Measurements from ENCODE around the gene IQSEC3. TPM values are rescaled to one million over a fixed set of nuclear protein-coding genes. Genes with fewer than 3 reads are reported as not detected.
"Not testable (repeated sequence)": the region's sequence is repeated elsewhere in the genome, so short reads cannot be mapped to it uniquely, and the experiment has no call there.

The IQSEC3 gene
- total RNA-seq, 2 experiments from 2014 or later: not detected

- CTCF ChIA-PET; DNase-seq; H3K36me3 Mint-ChIP-seq (ENCODE audit: low read depth); intact Hi-C loops (cut with DNase I, micrococcal nuclease); H3K4me3 Mint-ChIP-seq; H3K27ac Mint-ChIP-seq; POLR2A ChIA-PET; H3K9me3 Mint-ChIP-seq (ENCODE audit: low read depth); H3K4me1 Mint-ChIP-seq; ATAC-seq: not testable (repeated sequence)
- H3K27me3 Mint-ChIP-seq: peaks cover 19% of the 10 kb centered on the region
Observed at GRCh38 chr12:44352-44751, 22.2 kb upstream of the IQSEC3 start.

GRCh38 chr12:45235-45990 is 21.2 kb upstream of the IQSEC3 start:
- not testable (repeated sequence) for ATAC-seq

GRCh38 chr12:45991-46358 is 20.6 kb upstream of the IQSEC3 start:
- H3K27ac Mint-ChIP-seq; H3K4me1 Mint-ChIP-seq; intact Hi-C loops (cut with DNase I, micrococcal nuclease); H3K36me3 Mint-ChIP-seq (ENCODE audit: low read depth); H3K9me3 Mint-ChIP-seq (ENCODE audit: low read depth); POLR2A ChIA-PET; ATAC-seq; CTCF ChIA-PET; H3K4me3 Mint-ChIP-seq; DNase-seq: not testable (repeated sequence)
- H3K27me3 Mint-ChIP-seq: peaks cover 19% of the 10 kb centered on the region

More at GRCh38 chr12:45235-45990, 21.2 kb upstream of the IQSEC3 start:
- H3K36me3 Mint-ChIP-seq (ENCODE audit: low read depth); POLR2A ChIA-PET; CTCF ChIA-PET; H3K4me1 Mint-ChIP-seq; intact Hi-C loops (cut with DNase I, micrococcal nuclease); H3K4me3 Mint-ChIP-seq; H3K9me3 Mint-ChIP-seq (ENCODE audit: low read depth); DNase-seq; H3K27ac Mint-ChIP-seq: not testable (repeated sequence)
- peaks cover 19% of the 10 kb centered on the region for H3K27me3 Mint-ChIP-seq

- ATAC-seq; DNase-seq; intact Hi-C loops (cut with DNase I, micrococcal nuclease); CTCF ChIA-PET; POLR2A ChIA-PET; H3K4me1 Mint-ChIP-seq; H3K4me3 Mint-ChIP-seq; H3K27ac Mint-ChIP-seq; H3K36me3 Mint-ChIP-seq (ENCODE audit: low read depth); H3K9me3 Mint-ChIP-seq (ENCODE audit: low read depth): not testable (repeated sequence)
- H3K27me3 Mint-ChIP-seq: peaks cover 19% of the 10 kb centered on the region
Observed at GRCh38 chr12:46542-46941, 20.0 kb upstream of the IQSEC3 start.

GRCh38 chr12:47699-48226 is 18.8 kb upstream of the IQSEC3 start:
- H3K4me3 Mint-ChIP-seq; H3K27ac Mint-ChIP-seq; ATAC-seq; H3K9me3 Mint-ChIP-seq (ENCODE audit: low read depth); POLR2A ChIA-PET; intact Hi-C loops (cut with DNase I, micrococcal nuclease); CTCF ChIA-PET; H3K4me1 Mint-ChIP-seq; DNase-seq; H3K36me3 Mint-ChIP-seq (ENCODE audit: low read depth): not testable (repeated sequence)
- H3K27me3 Mint-ChIP-seq: peaks cover 19% of the 10 kb centered on the region

- H3K36me3 Mint-ChIP-seq (ENCODE audit: low read depth); intact Hi-C loops (cut with DNase I, micrococcal nuclease); CTCF ChIA-PET: not testable (repeated sequence)
Observed at GRCh38 chr12:49149-49548, 17.4 kb upstream of the IQSEC3 start.

GRCh38 chr12:51087-51486 is 15.5 kb upstream of the IQSEC3 start:
- POLR2A ChIA-PET: not testable (repeated sequence)
- peaks cover 28% of the 10 kb centered on the region for H3K27me3 Mint-ChIP-seq

More at GRCh38 chr12:49149-49548, 17.4 kb upstream of the IQSEC3 start:
- POLR2A ChIA-PET; H3K4me1 Mint-ChIP-seq; DNase-seq; H3K9me3 Mint-ChIP-seq (ENCODE audit: low read depth); ATAC-seq; H3K27ac Mint-ChIP-seq; H3K4me3 Mint-ChIP-seq: not testable (repeated sequence)
- H3K27me3 Mint-ChIP-seq: peaks cover 26% of the 10 kb centered on the region

GRCh38 chr12:51962-52361 is 14.6 kb upstream of the IQSEC3 start:
- ATAC-seq; H3K4me3 Mint-ChIP-seq; H3K36me3 Mint-ChIP-seq (ENCODE audit: low read depth); POLR2A ChIA-PET; intact Hi-C loops (cut with DNase I, micrococcal nuclease); DNase-seq; H3K27ac Mint-ChIP-seq; H3K9me3 Mint-ChIP-seq (ENCODE audit: low read depth); CTCF ChIA-PET; H3K4me1 Mint-ChIP-seq: not testable (repeated sequence)
- H3K27me3 Mint-ChIP-seq: peaks cover 32% of the 10 kb centered on the region

More at GRCh38 chr12:51087-51486, 15.5 kb upstream of the IQSEC3 start:
- H3K27ac Mint-ChIP-seq; H3K4me3 Mint-ChIP-seq; H3K36me3 Mint-ChIP-seq (ENCODE audit: low read depth); intact Hi-C loops (cut with DNase I, micrococcal nuclease); H3K9me3 Mint-ChIP-seq (ENCODE audit: low read depth); CTCF ChIA-PET; DNase-seq; ATAC-seq; H3K4me1 Mint-ChIP-seq: not testable (repeated sequence)

GRCh38 chr12:52902-53734 is 13.4 kb upstream of the IQSEC3 start:
- DNase-seq; H3K36me3 Mint-ChIP-seq (ENCODE audit: low read depth); POLR2A ChIA-PET; CTCF ChIA-PET; H3K9me3 Mint-ChIP-seq (ENCODE audit: low read depth); H3K4me3 Mint-ChIP-seq; H3K27ac Mint-ChIP-seq; intact Hi-C loops (cut with DNase I, micrococcal nuclease); ATAC-seq; H3K4me1 Mint-ChIP-seq: not testable (repeated sequence)
- peaks cover 43% of the 10 kb centered on the region for H3K27me3 Mint-ChIP-seq

- ATAC-seq (no peak), DNase-seq (no peak)
- CTCF ChIA-PET: no interaction called here
- H3K4me1 Mint-ChIP-seq: no peaks in the 10 kb centered on the region
- H3K36me3 Mint-ChIP-seq (ENCODE audit: low read depth): no peaks in the 10 kb centered on the region
- intact Hi-C loops (cut with DNase I, micrococcal nuclease): no loop called here
- peaks cover 9% of the 10 kb centered on the region for H3K9me3 Mint-ChIP-seq (ENCODE audit: low read depth)
- peaks cover 47% of the 10 kb centered on the region for H3K27me3 Mint-ChIP-seq
- H3K27ac Mint-ChIP-seq: no peak overlapping the region
- no peak overlapping the region for H3K4me3 Mint-ChIP-seq
- POLR2A ChIA-PET: no interaction called here
Observed at GRCh38 chr12:53735-54730, 12.5 kb upstream of the IQSEC3 start.
